T-helper 1 cell (primary cell): ENCODE data around the gene PFKL.
"Not testable (repeated sequence)": the region's sequence is repeated elsewhere in the genome, so short reads cannot be mapped to it uniquely, and the experiment has no call there.

Source experiments
- DNase-seq, 5 donors: peaks; one replicate each; pipeline ENCODE4 v3.0.0-alpha.2; 2012 to 2020

The PFKL gene

GRCh38 chr21:44295163-44295573 is 4.7 kb upstream of the PFKL start:
- no peak for DNase-seq

- no peak for DNase-seq
Observed at GRCh38 chr21:44295646-44296045, 4.2 kb upstream of the PFKL start.

- DNase-seq = no peak
Observed at GRCh38 chr21:44296103-44296519, 3.7 kb upstream of the PFKL start.

- no peak for DNase-seq
Observed at GRCh38 chr21:44296916-44297315, 2.9 kb upstream of the PFKL start.

GRCh38 chr21:44297525-44298290 is 2.1 kb upstream of the PFKL start:
- DNase-seq = peak; percentile 45 to 71 (median 67)

GRCh38 chr21:44298301-44298700 is 1.6 kb upstream of the PFKL start:
- no peak for DNase-seq

GRCh38 chr21:44299085-44299457 is 782 bp upstream of the PFKL start:
- no peak for DNase-seq

- DNase-seq = peak; percentile 43 to 62 (median 53)
Observed at GRCh38 chr21:44300262-44300959, 558 bp downstream of the PFKL start.

- DNase-seq = no peak
Observed at GRCh38 chr21:44301141-44301540, 1.3 kb downstream of the PFKL start.

- no peak for DNase-seq
Observed at GRCh38 chr21:44301961-44302406, 2.1 kb downstream of the PFKL start.

- not testable (repeated sequence) for DNase-seq
Observed at GRCh38 chr21:44302573-44303401, 2.9 kb downstream of the PFKL start.

GRCh38 chr21:44303490-44303981 is 3.7 kb downstream of the PFKL start:
- DNase-seq = no peak

- DNase-seq = no peak
Observed at GRCh38 chr21:44304011-44304616, 4.3 kb downstream of the PFKL start.

GRCh38 chr21:44304877-44305293 is 5.0 kb downstream of the PFKL start:
- peak in 2 of 5 donors; percentile 31 to 32 for DNase-seq

GRCh38 chr21:44305691-44306090 is 5.8 kb downstream of the PFKL start:
- DNase-seq = no peak

GRCh38 chr21:44306936-44307704 is 7.3 kb downstream of the PFKL start:
- DNase-seq = no peak

- DNase-seq = no peak
Observed at GRCh38 chr21:44310628-44311507, 11.0 kb downstream of the PFKL start.

GRCh38 chr21:44312089-44312488 is 12.2 kb downstream of the PFKL start:
- DNase-seq = no peak

- DNase-seq = no peak
Observed at GRCh38 chr21:44312716-44313115, 12.9 kb downstream of the PFKL start.

GRCh38 chr21:44313451-44313850 is 13.6 kb downstream of the PFKL start:
- DNase-seq = no peak

- no peak for DNase-seq
Observed at GRCh38 chr21:44314128-44314527, 14.3 kb downstream of the PFKL start.
